HAP-1 (cell line): ENCODE results near the gene UTY.

Source experiments
- DNase-seq, 2 experiments: peaks; one replicate each; pipeline ENCODE4 v3.0.0-alpha.2; 2016 to 2020; ENCODE audit warnings: low spot score in 2 of 2
- H3K27me3 ChIP-seq: fragments of 250-450 bp; sonication (Bioruptor Pico); 2 replicates; pipeline ENCODE4 v1.5.1; 2020; ENCODE audit warnings: low read depth, mild to moderate bottlenecking, moderate library complexity
- H3K36me3 ChIP-seq: fragments of 250-450 bp; sonication (Bioruptor Pico); replicated peaks from 2 replicates; pipeline ENCODE4 v1.5.1; 2020; ENCODE audit warnings: mild to moderate bottlenecking
- H3K4me1 ChIP-seq: fragments of 250-450 bp; sonication (Bioruptor Pico); 2 replicates; pipeline ENCODE4 v1.5.1; 2020; ENCODE audit warnings: mild to moderate bottlenecking
- H3K4me3 ChIP-seq: fragments of 250-450 bp; sonication (Bioruptor Pico); 2 replicates; pipeline ENCODE4 v1.5.1; 2020; ENCODE audit warnings: mild to moderate bottlenecking, moderate library complexity
- H3K9me3 ChIP-seq: fragments of 250-450 bp; sonication (Bioruptor Pico); 2 replicates; pipeline ENCODE4 v1.5.1; 2020; ENCODE audit warnings: mild to moderate bottlenecking, moderate library complexity
- in situ Hi-C: fragments of 300-500 bp; cut with MboI; formaldehyde crosslinking; loops from 3 replicates; pipeline ENCODE4 v1.14.3; 2020; ENCODE audit warnings: low sequenced_read_pairs, inconsistent platforms, mixed read lengths

Gene UTY

GRCh38 chrY:13479828-13480227 is at the start of gene UTY:
TSS of gene UTY (minus strand) at chrY:13480033. CDS start at chrY:13479665, 368 bp downstream.
- Histone ChIP-seq H3K36me3 (no peaks in the 10 kb centered on the region), H3K27me3 (no peaks in the 10 kb centered on the region), H3K4me1 (no peaks in the 10 kb centered on the region), H3K4me3 (no peak within 1 kb of the TSS), H3K9me3 (no peaks in the 10 kb centered on the region)
- in situ Hi-C loops = no loop called here
- DNase-seq = no peak

DNA sequence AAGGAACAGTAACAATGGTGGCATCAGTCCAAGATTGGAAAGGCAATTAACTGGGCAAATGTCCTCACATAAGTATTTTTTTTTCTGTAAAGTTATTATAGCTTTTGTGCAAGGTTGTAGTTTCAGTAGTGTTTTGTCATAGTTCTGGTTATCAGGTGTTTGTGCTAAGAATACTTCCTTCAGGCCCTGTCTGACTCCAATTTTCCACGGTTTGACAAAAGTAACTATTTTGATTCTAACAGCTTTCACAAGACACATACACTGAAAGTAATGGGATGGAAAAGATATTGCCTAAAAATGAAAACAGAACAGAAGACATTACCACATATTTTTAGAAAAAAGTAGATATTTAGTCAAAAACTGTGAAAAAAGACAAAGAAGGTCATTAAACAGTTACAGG is 40.6 kb upstream of the UTY start:
- Histone ChIP-seq H3K4me3 (no peak overlapping the region), H3K9me3 (no peaks in the 10 kb centered on the region), H3K4me1 (no peaks in the 10 kb centered on the region), H3K27me3 (no peaks in the 10 kb centered on the region), H3K36me3 (no peaks in the 10 kb centered on the region)
- in situ Hi-C loops = no loop called here
- DNase-seq = no peak

- Histone ChIP-seq H3K4me1 (no peaks in the 10 kb centered on the region), H3K4me3 (no peak overlapping the region), H3K27me3 (no peaks in the 10 kb centered on the region), H3K9me3 (no peaks in the 10 kb centered on the region), H3K36me3 (no peaks in the 10 kb centered on the region)
- no peak for DNase-seq
- in situ Hi-C loops = no loop called here
Measured at GRCh38 chrY:13501215-13501614, 21.4 kb upstream of the UTY start.

- in situ Hi-C loops = no loop called here
- no peak for DNase-seq
- H3K4me3 ChIP-seq = no peak overlapping the region
- no peaks in the 10 kb centered on the region for H3K4me1 ChIP-seq
- H3K36me3 ChIP-seq = no peaks in the 10 kb centered on the region
- no peaks in the 10 kb centered on the region for H3K27me3 ChIP-seq
- H3K9me3 ChIP-seq = no peaks in the 10 kb centered on the region
Measured at GRCh38 chrY:13493737-13494136, 13.9 kb upstream of the UTY start.

GRCh38 chrY:13492408-13492807 is 12.6 kb upstream of the UTY start:
- Histone ChIP-seq H3K9me3 (no peaks in the 10 kb centered on the region), H3K4me1 (no peaks in the 10 kb centered on the region), H3K36me3 (no peaks in the 10 kb centered on the region), H3K27me3 (no peaks in the 10 kb centered on the region), H3K4me3 (no peak overlapping the region)
- in situ Hi-C loops = no loop called here
- DNase-seq = no peak

- no peak overlapping the region for H3K4me3 ChIP-seq
- H3K27me3 ChIP-seq = no peaks in the 10 kb centered on the region
- H3K36me3 ChIP-seq = no peaks in the 10 kb centered on the region
- in situ Hi-C loops = no loop called here
- no peaks in the 10 kb centered on the region for H3K9me3 ChIP-seq
- H3K4me1 ChIP-seq = no peaks in the 10 kb centered on the region
- DNase-seq = no peak
Measured at GRCh38 chrY:13488738-13489137, 8.9 kb upstream of the UTY start.

- in situ Hi-C loops = no loop called here
- no peak for DNase-seq
- Histone ChIP-seq H3K4me3 (no peak overlapping the region), H3K27me3 (no peaks in the 10 kb centered on the region), H3K9me3 (no peaks in the 10 kb centered on the region), H3K4me1 (no peaks in the 10 kb centered on the region), H3K36me3 (no peaks in the 10 kb centered on the region)
Measured at GRCh38 chrY:13479121-13479711, 617 bp downstream of the UTY start.

DNA sequence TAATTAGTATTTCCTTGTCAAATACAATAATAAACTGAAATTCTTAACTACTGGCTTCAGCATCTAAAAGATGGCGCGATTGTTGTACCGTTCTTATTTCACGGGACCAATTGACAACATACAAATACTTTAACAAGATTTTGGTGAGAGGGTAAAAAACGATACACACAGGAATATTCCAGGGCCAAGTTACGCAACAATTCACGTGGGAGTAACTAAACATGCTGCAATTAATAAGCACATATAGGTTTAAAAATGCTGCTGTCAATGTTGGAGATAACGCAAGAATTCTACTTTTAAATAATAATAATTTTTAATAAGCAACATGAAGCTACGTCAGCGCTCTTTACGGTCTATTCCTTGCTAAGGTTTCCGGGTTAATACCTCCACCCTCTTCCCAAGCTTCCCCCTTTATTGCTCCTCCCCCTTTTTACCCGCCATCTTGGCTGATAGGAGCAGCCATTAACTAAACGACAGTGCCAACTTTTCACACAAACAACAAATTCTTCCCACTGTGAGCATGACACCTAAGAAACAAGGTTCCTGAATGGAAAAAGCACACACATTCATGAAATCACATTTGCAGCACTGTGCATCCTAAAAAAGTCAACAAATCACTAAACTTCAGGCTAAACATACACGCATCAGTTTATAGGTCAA is 1.6 kb downstream of the UTY start:
- Histone ChIP-seq H3K9me3 (no peaks in the 10 kb centered on the region), H3K36me3 (no peaks in the 10 kb centered on the region), H3K4me3 (no peak overlapping the region), H3K4me1 (no peaks in the 10 kb centered on the region), H3K27me3 (no peaks in the 10 kb centered on the region)
- in situ Hi-C loops = no loop called here
- DNase-seq = no peak

- no peak for DNase-seq
- H3K4me1 ChIP-seq = no peaks in the 10 kb centered on the region
- H3K4me3 ChIP-seq = no peak overlapping the region
- in situ Hi-C loops = no loop called here
- H3K36me3 ChIP-seq = no peaks in the 10 kb centered on the region
- no peaks in the 10 kb centered on the region for H3K27me3 ChIP-seq
- no peaks in the 10 kb centered on the region for H3K9me3 ChIP-seq
Measured at GRCh38 chrY:13474997-13475396, 4.8 kb downstream of the UTY start.

GRCh38 chrY:13451572-13451971 is 28.3 kb downstream of the UTY start:
- Histone ChIP-seq H3K27me3 (no peaks in the 10 kb centered on the region), H3K9me3 (no peaks in the 10 kb centered on the region), H3K4me1 (no peaks in the 10 kb centered on the region), H3K36me3 (no peaks in the 10 kb centered on the region), H3K4me3 (no peak overlapping the region)
- in situ Hi-C loops = no loop called here
- DNase-seq = no peak

DNA sequence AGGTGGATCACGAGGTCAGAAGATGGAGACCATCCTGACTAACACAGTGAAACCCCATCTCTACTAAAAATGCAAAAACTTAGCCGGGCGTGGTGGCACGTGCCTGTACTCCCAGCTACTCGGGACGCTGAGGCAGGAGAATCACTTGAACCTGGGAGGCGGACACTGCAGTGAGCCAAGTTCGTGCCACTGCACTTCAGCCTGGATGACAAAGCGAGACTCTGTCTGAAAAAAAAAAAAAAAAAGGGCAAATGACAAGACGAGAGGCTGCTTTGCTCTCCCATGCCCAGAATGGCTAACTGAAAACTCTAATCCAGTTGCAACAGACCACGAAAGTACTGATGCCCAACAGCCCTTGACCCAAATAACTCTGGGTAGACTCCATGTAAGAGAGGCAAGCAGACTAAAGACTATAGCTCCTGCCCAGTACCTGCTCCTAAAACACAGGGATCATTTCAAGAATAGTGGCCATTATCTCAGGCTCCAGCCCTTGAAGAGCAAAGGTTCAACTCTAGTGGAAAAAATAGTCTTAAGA is 29.2 kb downstream of the UTY start:
- no peak for DNase-seq
- H3K36me3 ChIP-seq = no peaks in the 10 kb centered on the region
- H3K9me3 ChIP-seq = no peaks in the 10 kb centered on the region
- no peaks in the 10 kb centered on the region for H3K27me3 ChIP-seq
- no peaks in the 10 kb centered on the region for H3K4me1 ChIP-seq
- in situ Hi-C loops = no loop called here
- no peak overlapping the region for H3K4me3 ChIP-seq

- H3K9me3 ChIP-seq = no peaks in the 10 kb centered on the region
- H3K36me3 ChIP-seq = no peaks in the 10 kb centered on the region
- no peak for DNase-seq
- H3K27me3 ChIP-seq = no peaks in the 10 kb centered on the region
- H3K4me1 ChIP-seq = no peaks in the 10 kb centered on the region
- in situ Hi-C loops = no loop called here
- H3K4me3 ChIP-seq = no peak overlapping the region
Measured at GRCh38 chrY:13445566-13445965, 34.3 kb downstream of the UTY start.

GRCh38 chrY:13443146-13443545 is 36.7 kb downstream of the UTY start:
- Histone ChIP-seq H3K27me3 (no peaks in the 10 kb centered on the region), H3K4me1 (no peaks in the 10 kb centered on the region), H3K36me3 (no peaks in the 10 kb centered on the region), H3K9me3 (no peaks in the 10 kb centered on the region), H3K4me3 (no peak overlapping the region)
- in situ Hi-C loops = no loop called here
- DNase-seq = no peak

- DNase-seq = no peak
- in situ Hi-C loops = no loop called here
- Histone ChIP-seq H3K4me3 (no peak overlapping the region), H3K36me3 (no peaks in the 10 kb centered on the region), H3K4me1 (no peaks in the 10 kb centered on the region), H3K27me3 (no peaks in the 10 kb centered on the region), H3K9me3 (no peaks in the 10 kb centered on the region)
Measured at GRCh38 chrY:13440811-13441210, 39.0 kb downstream of the UTY start.
